Breast epithelium (tissue), 4 donors: ENCODE data around the gene CARD9. TPM values are rescaled to one million over a fixed set of nuclear protein-coding genes. Genes with fewer than 3 reads are reported as not detected.

Experiments used
- DNase-seq, 2 donors: peaks; one replicate each; pipeline ENCODE4 v3.0.0-alpha.2; 2019; ENCODE audit warnings: low spot score in 2 of 2
- H3K27ac ChIP-seq, 2 donors: fragments of 200-600 bp; sonication (generic) in 1 of 2; one replicate each; pipeline ENCODE4 v1.5.1; 2016 to 2019; ENCODE audit warnings: mild to moderate bottlenecking in 1 of 2
- H3K27me3 ChIP-seq, 2 donors: fragments of 200-600 bp; sonication (generic) in 1 of 2; one replicate each; pipeline versions ENCODE4 v1.5.1 to v1.6.0; 2017 to 2019; ENCODE audit warnings: control low read depth in 1 of 2, mild to moderate bottlenecking in 1 of 2
- H3K36me3 ChIP-seq: fragments of 200-600 bp; one replicate; pipeline ENCODE4 v1.5.1; 2019
- H3K4me1 ChIP-seq, 2 donors: fragments of 200-600 bp; sonication (generic); one replicate each; pipeline ENCODE4 v1.5.1; 2016 to 2019; ENCODE audit warnings: control low read depth in 1 of 2
- H3K4me3 ChIP-seq, 3 donors: fragments of 200-600 bp; sonication (generic); 1 replicate in 2 of 3; 2 replicates in 1 of 3; pipeline ENCODE4 v1.5.1; 2016 to 2019; ENCODE audit warnings: mild to moderate bottlenecking in 3 of 3, moderate library complexity in 2 of 3
- H3K9me3 ChIP-seq, 2 donors: fragments of 200-600 bp; sonication (generic) in 1 of 2; one replicate each; pipeline ENCODE4 v1.5.1; 2016 to 2019; ENCODE audit warnings: control low read depth in 1 of 2
- POLR2A ChIP-seq: fragments of 450-650 bp; IDR thresholded peaks from one replicate; pipeline ENCODE4 v1.6.1; 2016; ENCODE audit warnings: antibody characterized with exemption, mild to moderate bottlenecking, moderate library complexity
- POLR2AphosphoS5 ChIP-seq, 3 donors: sonication (generic); formaldehyde crosslinking; IDR thresholded peaks; one replicate each; pipeline ENCODE4 v1.6.1; 2017; ENCODE audit warnings: antibody characterized with exemption in 3 of 3
- intact Hi-C: fragments of 100-400 bp; cut with DNase I; formaldehyde crosslinking; loops from one replicate; pipeline ENCODE4 v1.15.1; 2023; ENCODE audit warnings: low total_unique reads
- total RNA-seq, 3 donors: library from RNA; depleted of rRNA; stranded (reverse); fragments of >200 nt; gene quantifications; one replicate each; pipeline ENCODE4 v1.1.0, GENCODE V29; 2016
- TF ChIP-seq, protein P1 (sequence below), 3 donors: fragments of 450-650 bp; IDR thresholded peaks; one replicate each; pipeline ENCODE4 v1.5.1; 2016 to 2017; ENCODE audit warnings: antibody characterized with exemption in 3 of 3, mild to moderate bottlenecking in 3 of 3, moderate library complexity in 3 of 3

CARD9 gene
- total RNA-seq, 3 donors from 2014 or later, result 3.0 to 7.6 (median 3.3) TPM

DNA sequence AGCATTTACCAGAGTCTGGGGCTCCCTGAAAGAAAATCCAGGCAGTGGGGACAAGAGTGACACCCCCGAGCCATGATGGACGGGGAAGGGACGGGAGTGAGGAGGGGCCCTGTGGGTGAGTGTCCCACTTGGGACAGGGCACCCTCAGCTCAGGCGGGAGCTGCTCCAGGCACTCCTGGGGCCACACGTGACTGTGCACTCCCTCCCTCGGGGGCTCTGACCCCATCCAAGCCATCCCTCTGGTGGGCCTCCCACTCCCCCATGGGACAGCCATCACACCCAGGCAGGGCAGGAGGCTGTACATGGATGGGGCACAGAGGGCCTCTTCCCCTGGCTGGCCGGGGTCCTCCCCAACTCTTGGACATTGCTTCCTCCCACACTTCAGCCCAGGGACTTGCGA lies 3.0 kb upstream of the CARD9 start:
- H3K4me1 ChIP-seq, result peaks cover 0 to 8% of the 10 kb centered on the region in 2 donors
- H3K27ac ChIP-seq, result no peak overlapping the region
- no peaks in the 10 kb centered on the region for H3K9me3 ChIP-seq
- intact Hi-C loops, result no loop called here
- no peak overlapping the region for H3K4me3 ChIP-seq
- H3K36me3 ChIP-seq, result no peaks in the 10 kb centered on the region
- TF ChIP-seq POLR2A, result no peak
- TF ChIP-seq POLR2AphosphoS5 (IDR thresholded peaks at IDR 0.05), result no peak
- TF ChIP-seq, protein P1, sequence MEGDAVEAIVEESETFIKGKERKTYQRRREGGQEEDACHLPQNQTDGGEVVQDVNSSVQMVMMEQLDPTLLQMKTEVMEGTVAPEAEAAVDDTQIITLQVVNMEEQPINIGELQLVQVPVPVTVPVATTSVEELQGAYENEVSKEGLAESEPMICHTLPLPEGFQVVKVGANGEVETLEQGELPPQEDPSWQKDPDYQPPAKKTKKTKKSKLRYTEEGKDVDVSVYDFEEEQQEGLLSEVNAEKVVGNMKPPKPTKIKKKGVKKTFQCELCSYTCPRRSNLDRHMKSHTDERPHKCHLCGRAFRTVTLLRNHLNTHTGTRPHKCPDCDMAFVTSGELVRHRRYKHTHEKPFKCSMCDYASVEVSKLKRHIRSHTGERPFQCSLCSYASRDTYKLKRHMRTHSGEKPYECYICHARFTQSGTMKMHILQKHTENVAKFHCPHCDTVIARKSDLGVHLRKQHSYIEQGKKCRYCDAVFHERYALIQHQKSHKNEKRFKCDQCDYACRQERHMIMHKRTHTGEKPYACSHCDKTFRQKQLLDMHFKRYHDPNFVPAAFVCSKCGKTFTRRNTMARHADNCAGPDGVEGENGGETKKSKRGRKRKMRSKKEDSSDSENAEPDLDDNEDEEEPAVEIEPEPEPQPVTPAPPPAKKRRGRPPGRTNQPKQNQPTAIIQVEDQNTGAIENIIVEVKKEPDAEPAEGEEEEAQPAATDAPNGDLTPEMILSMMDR (IDR thresholded peaks at IDR 0.05), result no peak
- no peaks in the 10 kb centered on the region for H3K27me3 ChIP-seq
- DNase-seq, result no peak

- Histone ChIP-seq H3K9me3 (no peaks in the 10 kb centered on the region), H3K27ac (no peak overlapping the region), H3K36me3 (no peaks in the 10 kb centered on the region), H3K4me1 (peaks cover 0 to 8% of the 10 kb centered on the region in 2 donors), H3K27me3 (no peaks in the 10 kb centered on the region), H3K4me3 (no peak overlapping the region)
- no peak for DNase-seq
- intact Hi-C loops, result no loop called here
- TF ChIP-seq POLR2AphosphoS5 (IDR thresholded peaks at IDR 0.05) (no peak), POLR2A (no peak)
- TF ChIP-seq, protein P1 (IDR thresholded peaks at IDR 0.05), result no peak
These were observed 1.6 kb upstream of the CARD9 start for GRCh38 chr9:136375096-136375495.

GRCh38 chr9:136374183-136374575 lies 710 bp upstream of the CARD9 start:
- TF ChIP-seq POLR2AphosphoS5 (IDR thresholded peaks at IDR 0.05) (no peak), POLR2A (no peak)
- TF ChIP-seq, protein P1 (IDR thresholded peaks at IDR 0.05), result no peak
- Histone ChIP-seq H3K9me3 (no peaks in the 10 kb centered on the region), H3K27me3 (no peaks in the 10 kb centered on the region), H3K4me3 (no peak overlapping the region), H3K36me3 (no peaks in the 10 kb centered on the region), H3K4me1 (peaks cover 0 to 8% of the 10 kb centered on the region in 2 donors), H3K27ac (peak overlapping the region; percentile 19 to 61)
- intact Hi-C loops, result no loop called here
- no peak for DNase-seq

DNA sequence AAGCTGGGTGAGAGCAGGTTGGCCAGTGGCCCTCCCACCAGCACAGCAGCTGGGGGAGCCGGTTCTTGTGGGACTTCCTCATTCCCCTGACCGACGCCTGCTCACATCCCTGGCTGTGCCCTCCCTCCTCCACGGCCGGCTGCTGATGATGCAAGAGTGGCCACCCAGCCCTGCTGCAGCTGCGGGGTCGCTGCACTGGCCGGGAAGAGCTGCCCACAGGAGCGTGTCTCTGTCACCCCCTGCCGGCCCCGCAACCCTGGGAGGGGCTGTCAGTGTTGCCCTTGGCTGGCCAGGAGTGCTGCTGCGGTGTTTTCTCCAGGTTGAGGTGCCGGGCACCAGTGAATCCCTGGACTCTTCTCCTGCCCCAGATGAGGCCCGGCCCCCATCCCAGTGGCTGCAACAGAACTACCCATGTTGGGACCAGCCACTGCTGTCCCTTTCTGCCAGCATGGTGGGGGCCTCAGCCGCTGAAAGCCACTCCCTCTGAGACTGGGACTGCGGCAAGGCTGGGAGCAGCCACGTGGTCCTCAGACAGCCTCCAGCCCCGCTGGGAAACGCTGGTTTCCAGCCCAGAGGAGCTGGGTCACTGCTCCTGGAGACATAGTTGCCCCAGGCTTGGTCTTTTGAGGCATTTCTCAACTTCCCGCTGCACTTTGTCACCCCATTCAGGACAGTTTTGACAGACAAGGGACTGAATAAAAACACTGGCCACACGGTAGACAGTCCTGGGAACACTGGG lies 739 bp downstream of the CARD9 start:
- TF ChIP-seq POLR2AphosphoS5 (IDR thresholded peaks at IDR 0.05), result peak in 1 of 3 donors; percentile 32
- TF ChIP-seq POLR2A, result no peak
- TF ChIP-seq, protein P1 (IDR thresholded peaks at IDR 0.05), result no peak
- Histone ChIP-seq H3K9me3 (no peaks in the 10 kb centered on the region), H3K36me3 (no peaks in the 10 kb centered on the region), H3K4me1 (peaks cover 0 to 8% of the 10 kb centered on the region in 2 donors), H3K4me3 (peak overlapping the region; percentile 24 to 55 (median 31)), H3K27me3 (no peaks in the 10 kb centered on the region), H3K27ac (peak overlapping the region; percentile 68 to 79)
- intact Hi-C loops, result no loop called here
- DNase-seq, result peak in 1 of 2 donors; percentile 77

- intact Hi-C loops, result no loop called here
- Histone ChIP-seq H3K36me3 (no peaks in the 10 kb centered on the region), H3K4me3 (peak overlapping the region in 1 of 3 donors; percentile 55), H3K4me1 (peaks cover 0 to 8% of the 10 kb centered on the region in 2 donors), H3K9me3 (no peaks in the 10 kb centered on the region), H3K27ac (peak overlapping the region; percentile 68 to 79), H3K27me3 (no peaks in the 10 kb centered on the region)
- TF ChIP-seq, protein P1 (IDR thresholded peaks at IDR 0.05), result no peak
- no peak for TF ChIP-seq POLR2A
- TF ChIP-seq POLR2AphosphoS5 (IDR thresholded peaks at IDR 0.05), result no peak
- DNase-seq, result no peak
These were observed 1.5 kb downstream of the CARD9 start for GRCh38 chr9:136372006-136372405.
